Body of pancreas (tissue), 4 donors: Measurements from ENCODE around the gene ETV4.

Experiments used
- CTCF ChIP-seq, 7 experiments: fragments of 450-650 bp in 4 of 7; fragments of 200-600 bp in 3 of 7; sonication (generic) in 3 of 7; IDR thresholded peaks; one replicate each; pipeline ENCODE4 v1.5.1; 2016 to 2019; ENCODE audit warnings: antibody characterized with exemption in 7 of 7
- POLR2A ChIP-seq, 3 donors: fragments of 450-650 bp; IDR thresholded peaks; one replicate each; pipeline ENCODE4 v1.6.1; 2016; ENCODE audit warnings: antibody characterized with exemption in 3 of 3, mild to moderate bottlenecking in 2 of 3

- no peak for TF ChIP-seq CTCF (IDR thresholded peaks at IDR 0.05)
- TF ChIP-seq POLR2A (IDR thresholded peaks at IDR 0.05): no peak
Observed at GRCh38 chr17:43570518-43570928, 24.4 kb upstream of the ETV4 start.
